ENCODE results near the gene GPR162.

GPR162 gene

GRCh38 chr12:6836851-6837250, 15.2 kb downstream of the GPR162 start:
- no peaks in the 10 kb centered on the region for H3K9me3 ChIP-seq (ENCODE audit: control insufficient read depth, low read length)
- no peak overlapping the region for H3K4ac ChIP-seq (ENCODE audit: low read depth in 1 of 2, low read length in 2 of 2)
- no peak overlapping the region for H2BK15ac ChIP-seq (ENCODE audit: low read depth, poor library complexity, severe bottlenecking)
- H3K9ac ChIP-seq (ENCODE audit: low read length): no peak overlapping the region
- H4K8ac ChIP-seq (ENCODE audit: low read length): no peak overlapping the region
- H3K14ac ChIP-seq (ENCODE audit: low read length in 2 of 2): no peak overlapping the region
- H2AFZ ChIP-seq (ENCODE audit: low read depth, low read length): no peak overlapping the region
- peaks cover 2% of the 10 kb centered on the region for H3K4me1 ChIP-seq (ENCODE audit: control insufficient read depth, insufficient read depth, low read depth, low read length)
- no peak overlapping the region for H3K18ac ChIP-seq (ENCODE audit: low read depth in 1 of 2, low read length in 2 of 2)
- no peak overlapping the region for H4K91ac ChIP-seq (ENCODE audit: low read length)
- H3K27ac ChIP-seq (ENCODE audit: low read length, poor library complexity, severe bottlenecking): no peak overlapping the region
- no peak overlapping the region for H3K4me2 ChIP-seq (ENCODE audit: low read length, poor library complexity, severe bottlenecking)
- 87% methylated on average over 16 of the region's 16 CpGs for WGBS
- no peak overlapping the region for H3K23ac ChIP-seq (ENCODE audit: low read length in 2 of 2)
- no peak overlapping the region for H3K4me3 ChIP-seq (ENCODE audit: insufficient read depth in 1 of 2, low read depth in 1 of 2, low read length in 2 of 2)
- no peak overlapping the region for H2BK120ac ChIP-seq (ENCODE audit: low read depth, low read length)
- no peak overlapping the region for H2BK5ac ChIP-seq (ENCODE audit: low read depth, low read length, poor library complexity, severe bottlenecking)
- peaks cover 71 to 79% of the 10 kb centered on the region in 2 experiments for H3K36me3 ChIP-seq (ENCODE audit: control insufficient read depth in 1 of 2, insufficient read depth in 2 of 2, low read depth in 1 of 2, low read length in 2 of 2)
- peaks cover 23% of the 10 kb centered on the region for H3K79me1 ChIP-seq (replicated peaks; ENCODE audit: low read length, poor library complexity, severe bottlenecking)
- no peak overlapping the region for H2AK5ac ChIP-seq (ENCODE audit: low read length, severe bottlenecking)
- no peaks in the 10 kb centered on the region for H3K27me3 ChIP-seq (ENCODE audit: control insufficient read depth in 1 of 2, insufficient read depth in 1 of 2, low read length in 2 of 2)
- DNase-seq: no peak
- no peak overlapping the region for H2BK12ac ChIP-seq (ENCODE audit: low read length in 2 of 2)

GRCh38 chr12:6837370-6838060, 15.9 kb downstream of the GPR162 start:
- no peak overlapping the region for H3K14ac ChIP-seq (ENCODE audit: low read length in 2 of 2)
- H3K79me1 ChIP-seq (replicated peaks; ENCODE audit: low read length, poor library complexity, severe bottlenecking): peaks cover 20% of the 10 kb centered on the region
- peaks cover 69 to 80% of the 10 kb centered on the region in 2 experiments for H3K36me3 ChIP-seq (ENCODE audit: control insufficient read depth in 1 of 2, insufficient read depth in 2 of 2, low read depth in 1 of 2, low read length in 2 of 2)
- no peak overlapping the region for H2BK5ac ChIP-seq (ENCODE audit: low read depth, low read length, poor library complexity, severe bottlenecking)
- no peak overlapping the region for H3K4me3 ChIP-seq (ENCODE audit: insufficient read depth in 1 of 2, low read depth in 1 of 2, low read length in 2 of 2)
- DNase-seq: no peak
- peaks cover 2% of the 10 kb centered on the region for H3K4me1 ChIP-seq (ENCODE audit: control insufficient read depth, insufficient read depth, low read depth, low read length)
- H2BK12ac ChIP-seq (ENCODE audit: low read length in 2 of 2): no peak overlapping the region
- H2BK15ac ChIP-seq (ENCODE audit: low read depth, poor library complexity, severe bottlenecking): no peak overlapping the region
- no peak overlapping the region for H3K27ac ChIP-seq (ENCODE audit: low read length, poor library complexity, severe bottlenecking)
- no peak overlapping the region for H3K18ac ChIP-seq (ENCODE audit: low read depth in 1 of 2, low read length in 2 of 2)
- no peak overlapping the region for H4K8ac ChIP-seq (ENCODE audit: low read length)
- H4K91ac ChIP-seq (ENCODE audit: low read length): no peak overlapping the region
- H2AFZ ChIP-seq (ENCODE audit: low read depth, low read length): no peak overlapping the region
- H3K9me3 ChIP-seq (ENCODE audit: control insufficient read depth, low read length): no peaks in the 10 kb centered on the region
- H3K9ac ChIP-seq (ENCODE audit: low read length): no peak overlapping the region
- no peaks in the 10 kb centered on the region for H3K27me3 ChIP-seq (ENCODE audit: control insufficient read depth in 1 of 2, insufficient read depth in 1 of 2, low read length in 2 of 2)
- 98% methylated on average over 26 of the region's 26 CpGs for WGBS
- no peak overlapping the region for H2AK5ac ChIP-seq (ENCODE audit: low read length, severe bottlenecking)
- H3K4me2 ChIP-seq (ENCODE audit: low read length, poor library complexity, severe bottlenecking): no peak overlapping the region
- no peak overlapping the region for H3K23ac ChIP-seq (ENCODE audit: low read length in 2 of 2)
- H3K4ac ChIP-seq (ENCODE audit: low read depth in 1 of 2, low read length in 2 of 2): no peak overlapping the region
- no peak overlapping the region for H2BK120ac ChIP-seq (ENCODE audit: low read depth, low read length)

- Histone ChIP-seq H3K4me2 (ENCODE audit: low read length, poor library complexity, severe bottlenecking) (no peak overlapping the region), H3K79me1 (replicated peaks; ENCODE audit: low read length, poor library complexity, severe bottlenecking) (peaks cover 20% of the 10 kb centered on the region), H3K27me3 (ENCODE audit: control insufficient read depth in 1 of 2, insufficient read depth in 1 of 2, low read length in 2 of 2) (no peaks in the 10 kb centered on the region), H2BK5ac (ENCODE audit: low read depth, low read length, poor library complexity, severe bottlenecking) (no peak overlapping the region), H2AFZ (ENCODE audit: low read depth, low read length) (no peak overlapping the region), H3K14ac (ENCODE audit: low read length in 2 of 2) (no peak overlapping the region), H3K36me3 (ENCODE audit: control insufficient read depth in 1 of 2, insufficient read depth in 2 of 2, low read depth in 1 of 2, low read length in 2 of 2) (peaks cover 76 to 84% of the 10 kb centered on the region in 2 experiments), H4K91ac (ENCODE audit: low read length) (no peak overlapping the region), H3K9me3 (ENCODE audit: control insufficient read depth, low read length) (no peaks in the 10 kb centered on the region), H3K4me3 (ENCODE audit: insufficient read depth in 1 of 2, low read depth in 1 of 2, low read length in 2 of 2) (no peak overlapping the region), H2AK5ac (ENCODE audit: low read length, severe bottlenecking) (no peak overlapping the region), H3K27ac (ENCODE audit: low read length, poor library complexity, severe bottlenecking) (no peak overlapping the region), H4K8ac (ENCODE audit: low read length) (no peak overlapping the region), H2BK15ac (ENCODE audit: low read depth, poor library complexity, severe bottlenecking) (no peak overlapping the region), H3K4me1 (ENCODE audit: control insufficient read depth, insufficient read depth, low read depth, low read length) (no peaks in the 10 kb centered on the region), H3K4ac (ENCODE audit: low read depth in 1 of 2, low read length in 2 of 2) (no peak overlapping the region), H3K9ac (ENCODE audit: low read length) (no peak overlapping the region), H3K23ac (ENCODE audit: low read length in 2 of 2) (no peak overlapping the region), H2BK120ac (ENCODE audit: low read depth, low read length) (no peak overlapping the region), H2BK12ac (ENCODE audit: low read length in 2 of 2) (no peak overlapping the region), H3K18ac (ENCODE audit: low read depth in 1 of 2, low read length in 2 of 2) (no peak overlapping the region)
- DNase-seq: no peak
- 97% methylated on average over 14 of the region's 16 CpGs for WGBS
Observed at GRCh38 chr12:6838854-6839253, 17.2 kb downstream of the GPR162 start.

DNA sequence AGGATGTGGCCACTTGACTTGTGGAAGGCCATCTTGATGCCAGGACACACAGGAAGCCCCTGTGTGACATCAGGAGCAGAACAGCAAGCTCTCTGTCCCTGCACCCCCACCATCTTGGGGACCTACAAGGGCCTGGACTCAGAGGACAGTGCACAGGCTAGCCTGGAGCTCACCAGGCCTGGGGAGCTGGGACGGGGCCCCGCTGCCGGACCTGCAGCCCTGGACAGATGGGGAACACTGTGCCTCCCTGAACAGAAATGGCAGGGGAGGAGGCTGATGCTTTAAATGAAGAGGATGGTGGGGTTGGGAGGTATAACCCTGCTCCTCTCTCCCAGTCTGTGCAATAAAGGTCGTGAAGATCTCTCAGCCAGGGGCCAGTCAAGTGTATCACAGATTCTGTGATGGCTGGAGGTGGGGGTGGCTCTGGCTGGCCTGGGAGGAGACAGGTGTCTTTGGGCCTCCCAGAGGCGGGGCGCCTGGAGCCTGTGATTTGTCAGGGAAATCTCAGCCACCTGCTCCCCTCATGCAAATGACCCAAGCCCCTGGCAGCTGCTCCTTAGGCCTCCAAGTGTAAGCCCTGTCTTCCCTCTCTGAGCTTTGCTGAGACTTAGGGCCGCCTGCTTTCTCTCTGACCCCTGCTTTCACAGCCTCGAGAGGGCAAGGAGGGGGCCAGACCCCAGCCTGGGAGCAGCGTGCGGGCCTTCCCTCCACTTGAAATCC, 18.0 kb downstream of the GPR162 start:
- H2BK15ac ChIP-seq (ENCODE audit: low read depth, poor library complexity, severe bottlenecking): no peak overlapping the region
- H2AK5ac ChIP-seq (ENCODE audit: low read length, severe bottlenecking): no peak overlapping the region
- no peak overlapping the region for H3K23ac ChIP-seq (ENCODE audit: low read length in 2 of 2)
- H2BK12ac ChIP-seq (ENCODE audit: low read length in 2 of 2): no peak overlapping the region
- H3K36me3 ChIP-seq (ENCODE audit: control insufficient read depth in 1 of 2, insufficient read depth in 2 of 2, low read depth in 1 of 2, low read length in 2 of 2): peaks cover 77 to 84% of the 10 kb centered on the region in 2 experiments
- no peak overlapping the region for H4K8ac ChIP-seq (ENCODE audit: low read length)
- no peak for DNase-seq
- no peaks in the 10 kb centered on the region for H3K4me1 ChIP-seq (ENCODE audit: control insufficient read depth, insufficient read depth, low read depth, low read length)
- no peak overlapping the region for H3K14ac ChIP-seq (ENCODE audit: low read length in 2 of 2)
- H2BK5ac ChIP-seq (ENCODE audit: low read depth, low read length, poor library complexity, severe bottlenecking): no peak overlapping the region
- H3K27me3 ChIP-seq (ENCODE audit: control insufficient read depth in 1 of 2, insufficient read depth in 1 of 2, low read length in 2 of 2): no peaks in the 10 kb centered on the region
- no peak overlapping the region for H2BK120ac ChIP-seq (ENCODE audit: low read depth, low read length)
- no peak overlapping the region for H3K4ac ChIP-seq (ENCODE audit: low read depth in 1 of 2, low read length in 2 of 2)
- no peak overlapping the region for H3K9ac ChIP-seq (ENCODE audit: low read length)
- H2AFZ ChIP-seq (ENCODE audit: low read depth, low read length): no peak overlapping the region
- peaks cover 20% of the 10 kb centered on the region for H3K79me1 ChIP-seq (replicated peaks; ENCODE audit: low read length, poor library complexity, severe bottlenecking)
- no peak overlapping the region for H3K27ac ChIP-seq (ENCODE audit: low read length, poor library complexity, severe bottlenecking)
- H3K4me2 ChIP-seq (ENCODE audit: low read length, poor library complexity, severe bottlenecking): no peak overlapping the region
- H4K91ac ChIP-seq (ENCODE audit: low read length): no peak overlapping the region
- H3K9me3 ChIP-seq (ENCODE audit: control insufficient read depth, low read length): no peaks in the 10 kb centered on the region
- no peak overlapping the region for H3K4me3 ChIP-seq (ENCODE audit: insufficient read depth in 1 of 2, low read depth in 1 of 2, low read length in 2 of 2)
- H3K18ac ChIP-seq (ENCODE audit: low read depth in 1 of 2, low read length in 2 of 2): no peak overlapping the region
- WGBS: 89% methylated on average over 10 of the region's 10 CpGs
